ENCODE measurements around the gene RAI2.

DNA sequence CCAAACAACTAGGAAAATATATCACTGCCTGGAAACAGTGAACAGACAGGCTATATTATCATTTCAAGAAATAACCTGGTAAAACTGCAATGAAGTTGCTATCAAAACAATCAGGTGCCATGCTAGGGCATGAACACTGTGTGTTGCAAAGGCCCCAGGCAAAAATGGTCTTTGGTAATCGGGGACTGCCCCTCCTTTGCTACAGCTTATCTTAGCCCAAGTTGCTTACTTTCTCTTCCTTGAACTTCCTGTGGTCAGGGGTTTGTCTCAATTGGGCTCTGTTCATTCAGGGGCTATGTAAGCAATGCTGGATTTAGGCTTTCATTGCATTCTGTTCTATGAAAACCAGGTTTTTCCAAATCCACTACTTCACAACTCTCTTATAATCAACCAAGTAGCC lies 93.4 kb downstream of the RAI2 start:
- TF ChIP-seq, protein P1, sequence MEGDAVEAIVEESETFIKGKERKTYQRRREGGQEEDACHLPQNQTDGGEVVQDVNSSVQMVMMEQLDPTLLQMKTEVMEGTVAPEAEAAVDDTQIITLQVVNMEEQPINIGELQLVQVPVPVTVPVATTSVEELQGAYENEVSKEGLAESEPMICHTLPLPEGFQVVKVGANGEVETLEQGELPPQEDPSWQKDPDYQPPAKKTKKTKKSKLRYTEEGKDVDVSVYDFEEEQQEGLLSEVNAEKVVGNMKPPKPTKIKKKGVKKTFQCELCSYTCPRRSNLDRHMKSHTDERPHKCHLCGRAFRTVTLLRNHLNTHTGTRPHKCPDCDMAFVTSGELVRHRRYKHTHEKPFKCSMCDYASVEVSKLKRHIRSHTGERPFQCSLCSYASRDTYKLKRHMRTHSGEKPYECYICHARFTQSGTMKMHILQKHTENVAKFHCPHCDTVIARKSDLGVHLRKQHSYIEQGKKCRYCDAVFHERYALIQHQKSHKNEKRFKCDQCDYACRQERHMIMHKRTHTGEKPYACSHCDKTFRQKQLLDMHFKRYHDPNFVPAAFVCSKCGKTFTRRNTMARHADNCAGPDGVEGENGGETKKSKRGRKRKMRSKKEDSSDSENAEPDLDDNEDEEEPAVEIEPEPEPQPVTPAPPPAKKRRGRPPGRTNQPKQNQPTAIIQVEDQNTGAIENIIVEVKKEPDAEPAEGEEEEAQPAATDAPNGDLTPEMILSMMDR (IDR thresholded peaks at IDR 0.05 in 4 of 5, conservative IDR thresholded peaks at IDR 0.05 in 1 of 5): no peak
- TF ChIP-seq POLR2A (IDR thresholded peaks at IDR 0.05): no peak
